Posterior vena cava (tissue), 2 donors: Measurements from ENCODE around the gene DCDC1. TPM values are rescaled to one million over a fixed set of nuclear protein-coding genes. Genes with fewer than 3 reads are reported as not detected.

Source experiments
- DNase-seq: peaks from one replicate; pipeline ENCODE4 v3.0.0-alpha.2; 2020; ENCODE audit warnings: low spot score
- intact Hi-C, 2 donors: fragments of 100-400 bp; cut with DNase I; formaldehyde crosslinking; loops; one replicate each; pipeline versions ENCODE4 v1.14.1 to v1.14.2; 2022 to 2023
- total RNA-seq, 2 donors: library from RNA; stranded (reverse); fragmentation: NEBNext Ultra II Directional; extraction: Animal tissue kit (Norgen Biotek cat#: 25700); gene quantifications; one replicate each; pipeline ENCODE4 v1.2.1, GENCODE V29; 2021
- donor health status: DM: yes; HTN: yes; CAD: no.
- donor health status: DM: yes; HTN: yes; CAD: no.

DCDC1 gene
- total RNA-seq, 2 donors from 2014 or later: 0.09 to 0.14 TPM

GRCh38 chr11:31030138-31030792 is 339.3 kb downstream of the DCDC1 start:
- no peak for DNase-seq
- intact Hi-C loops: no loop called here

DNA sequence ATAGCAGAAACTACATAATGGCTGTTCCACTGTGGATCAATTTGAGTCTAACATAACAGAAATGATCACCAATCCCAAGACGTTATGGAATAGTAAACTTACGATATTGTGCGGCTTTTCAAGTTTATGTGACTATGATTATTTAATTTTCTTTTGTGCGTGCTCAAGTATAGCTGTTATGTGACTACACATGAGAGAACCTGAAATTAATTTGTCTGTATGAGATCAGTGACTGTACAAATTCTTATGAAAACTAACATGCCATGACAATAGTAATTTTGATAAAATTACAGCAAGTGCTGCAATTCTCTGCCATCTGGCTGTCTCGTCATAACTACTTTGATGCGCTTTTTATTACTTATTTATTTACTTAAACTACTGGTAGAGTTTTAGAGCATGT is 343.2 kb downstream of the DCDC1 start:
- intact Hi-C loops: no loop called here

GRCh38 chr11:31022080-31022479 is 347.5 kb downstream of the DCDC1 start:
- no peak for DNase-seq
- intact Hi-C loops: no loop called here

More for the DNA sequence above, 343.2 kb downstream of the DCDC1 start:
- DNase-seq: no peak

- no peak for DNase-seq
- intact Hi-C loops: no loop called here
Measured at GRCh38 chr11:31019786-31020185, 349.8 kb downstream of the DCDC1 start.

DNA sequence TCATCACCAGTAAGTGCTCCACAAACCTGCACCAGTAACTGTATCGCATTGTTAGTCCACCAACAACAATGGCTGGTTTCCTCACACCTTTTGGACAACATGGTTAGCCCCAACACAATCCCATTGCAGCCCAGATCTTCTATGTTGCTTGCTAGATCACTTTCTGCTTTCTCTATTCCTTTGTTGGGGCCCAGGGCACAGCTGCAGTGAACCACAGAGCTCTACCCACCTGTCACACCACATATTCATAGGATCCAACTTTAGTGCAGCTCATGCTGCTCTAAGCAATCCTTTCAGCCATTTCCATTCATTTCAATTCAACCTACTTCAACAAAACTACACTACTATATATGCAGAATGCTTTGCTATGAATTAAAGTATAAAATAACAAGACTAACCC is 364.3 kb downstream of the DCDC1 start:
- DNase-seq: no peak
- intact Hi-C loops: no loop called here

DNA sequence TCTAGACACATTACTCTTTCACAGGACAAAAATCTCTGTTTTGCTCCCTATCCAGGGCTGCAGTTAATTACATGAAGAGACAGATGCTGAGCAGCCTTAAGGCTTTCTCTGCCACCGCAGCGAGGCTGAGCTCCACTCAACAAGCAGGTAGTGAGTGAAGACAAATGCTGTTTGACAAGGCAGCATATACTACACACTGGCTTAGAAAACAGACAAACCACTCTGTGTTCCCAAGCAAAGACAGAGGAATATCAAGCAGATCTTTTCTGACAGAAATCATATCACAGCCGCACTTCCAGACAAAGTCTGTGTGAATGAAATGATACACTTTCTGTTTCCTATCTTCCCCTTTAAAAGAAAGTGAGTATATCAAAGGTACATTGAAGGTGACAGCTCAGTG is 368.1 kb downstream of the DCDC1 start:
- intact Hi-C loops: no loop called here
- DNase-seq: no peak

DNA sequence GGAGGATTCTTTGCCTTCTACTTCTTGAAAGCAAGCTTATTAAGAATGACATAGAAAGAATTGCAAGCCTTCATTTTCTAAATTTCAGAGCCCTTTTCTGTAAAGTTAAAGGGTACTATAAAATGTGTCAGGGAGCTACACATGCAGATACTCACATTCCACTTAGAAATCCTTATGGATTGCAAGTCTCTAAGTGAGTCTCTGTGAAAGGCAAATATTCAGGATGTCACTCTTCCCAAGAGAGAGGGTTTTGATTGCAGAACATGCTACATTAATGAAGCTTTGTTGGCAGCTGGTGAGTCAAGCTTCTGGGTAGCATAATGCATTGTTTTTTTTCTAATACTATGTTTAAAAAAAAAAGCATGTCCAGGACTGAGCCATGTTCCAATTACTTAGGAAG is 369.2 kb downstream of the DCDC1 start:
- intact Hi-C loops: no loop called here
- no peak for DNase-seq

DNA sequence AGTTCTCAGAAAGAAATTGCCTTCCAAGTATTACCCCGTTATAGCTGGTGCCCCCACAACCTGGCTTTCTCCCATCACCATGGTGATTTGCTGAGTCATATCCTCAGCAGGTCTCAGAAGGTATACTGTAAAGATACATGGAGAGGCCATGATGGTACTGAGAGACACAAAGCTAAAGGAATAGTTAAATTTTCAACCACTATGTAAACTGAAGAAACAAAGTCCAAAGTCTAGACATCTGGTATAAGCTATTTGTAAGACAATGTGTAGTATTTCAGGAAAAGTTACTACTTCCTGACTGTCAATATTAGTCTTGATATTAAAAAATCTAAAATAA is 377.1 kb downstream of the DCDC1 start:
- DNase-seq: no peak
- intact Hi-C loops: no loop called here

- DNase-seq: no peak
- intact Hi-C loops: no loop called here
Measured at GRCh38 chr11:30991802-30992512, 377.6 kb downstream of the DCDC1 start.

DNA sequence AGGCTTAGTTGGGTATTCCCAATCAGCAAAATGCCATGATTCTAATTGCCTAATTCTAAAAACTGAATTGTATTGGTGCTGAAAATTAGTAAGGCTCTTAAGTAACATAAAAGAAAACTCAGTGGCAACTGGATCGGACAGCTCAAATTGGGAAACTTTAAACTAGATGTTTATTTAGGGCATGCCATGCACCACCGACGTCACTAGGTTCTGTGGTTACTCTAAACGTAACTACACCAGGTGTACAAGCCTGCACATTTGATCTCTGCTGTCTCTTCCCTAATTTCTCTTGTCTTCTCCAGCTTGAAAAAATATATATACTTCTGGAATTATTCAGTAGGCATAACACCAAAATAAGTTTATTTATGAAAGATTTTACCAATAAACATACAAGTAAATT is 378.2 kb downstream of the DCDC1 start:
- intact Hi-C loops: no loop called here
- DNase-seq: no peak

GRCh38 chr11:30990625-30991296 is 378.8 kb downstream of the DCDC1 start:
- no peak for DNase-seq
- intact Hi-C loops: no loop called here

- no peak for DNase-seq
Measured at GRCh38 chr11:30987819-30988218, 381.7 kb downstream of the DCDC1 start.

GRCh38 chr11:30985536-30985935 is 384.0 kb downstream of the DCDC1 start:
- intact Hi-C loops: no loop called here

More at GRCh38 chr11:30987819-30988218, 381.7 kb downstream of the DCDC1 start:
- intact Hi-C loops: loop anchor here in 1 of 2 donors (1.0 kb wide), 1 partner anchor 10 kb away; no protein-coding TSS in a partner anchor

GRCh38 chr11:30984827-30985226 is 384.7 kb downstream of the DCDC1 start:
- DNase-seq: no peak
- intact Hi-C loops: no loop called here

More at GRCh38 chr11:30985536-30985935, 384.0 kb downstream of the DCDC1 start:
- no peak for DNase-seq

GRCh38 chr11:30984442-30984816 is 385.1 kb downstream of the DCDC1 start:
- no peak for DNase-seq
- intact Hi-C loops: no loop called here

DNA sequence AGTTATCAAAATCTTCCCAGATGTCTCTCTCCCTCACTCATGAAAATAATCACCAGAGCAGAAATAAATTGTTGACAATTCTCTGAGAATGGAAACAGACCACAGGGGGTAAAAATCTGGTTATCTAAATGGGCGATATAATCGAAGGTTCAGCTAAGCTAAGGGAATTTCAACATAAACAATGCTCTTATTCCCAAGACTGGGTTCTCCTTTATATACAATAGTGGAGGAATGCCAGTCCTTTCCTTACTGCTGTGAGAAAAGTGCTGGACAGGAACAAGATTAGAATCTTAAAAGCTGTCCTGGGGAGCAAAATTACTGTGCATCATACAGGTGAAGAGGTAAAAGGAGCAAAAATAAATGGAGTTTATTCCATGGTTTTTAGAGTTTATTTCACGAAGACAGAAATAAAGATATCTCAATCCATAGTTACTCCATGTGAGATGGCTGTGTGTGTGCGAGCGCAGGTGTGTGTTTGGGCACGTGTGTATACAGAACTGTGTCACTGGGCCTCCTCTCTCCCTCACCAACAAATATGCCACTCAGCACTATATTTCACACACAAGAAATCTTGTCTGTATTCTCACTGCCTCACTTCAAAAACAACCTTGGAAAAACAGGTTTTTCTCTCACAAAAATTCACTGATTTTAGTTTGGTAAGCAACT is 385.6 kb downstream of the DCDC1 start:
- intact Hi-C loops: no loop called here
- DNase-seq: no peak

- DNase-seq: no peak
- intact Hi-C loops: no loop called here
Measured at GRCh38 chr11:30983143-30983542, 386.4 kb downstream of the DCDC1 start.

GRCh38 chr11:30967579-30967978 is 402.0 kb downstream of the DCDC1 start:
- DNase-seq: no peak
- intact Hi-C loops: no loop called here

DNA sequence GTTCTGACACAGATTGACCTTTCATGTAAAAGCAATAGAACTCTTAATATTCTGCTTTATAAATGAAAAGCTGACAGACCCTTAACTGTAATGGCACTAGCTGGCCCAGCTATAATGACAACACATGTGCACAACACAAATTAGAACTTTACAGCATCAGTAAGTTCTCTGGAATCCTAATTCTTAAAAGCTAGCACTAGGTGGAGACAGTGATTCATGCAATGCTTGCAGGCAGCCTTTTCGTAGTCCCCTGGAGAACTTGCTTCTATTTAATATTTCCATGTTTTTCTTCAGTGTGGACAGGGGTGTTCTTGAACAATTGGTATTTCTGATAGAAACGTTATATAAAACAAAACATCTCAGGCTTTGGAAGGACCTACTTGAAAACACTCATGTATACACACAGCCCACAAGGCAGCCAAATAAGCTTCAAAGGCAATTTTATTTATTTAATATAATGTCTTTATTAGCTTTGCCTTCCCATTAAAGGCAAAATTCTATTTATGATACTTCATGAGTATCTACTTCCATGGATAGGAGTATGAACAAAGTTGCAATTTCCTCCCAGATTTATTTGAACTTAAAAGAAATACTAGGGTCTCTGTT is 409.0 kb downstream of the DCDC1 start:
- DNase-seq: no peak
- intact Hi-C loops: no loop called here

GRCh38 chr11:30956751-30957150 is 412.8 kb downstream of the DCDC1 start:
- intact Hi-C loops: no loop called here
- DNase-seq: no peak
